Gastroesophageal sphincter (tissue), 3 donors: Measurements from ENCODE around the gene ITGA11.

Experiments used
- CTCF ChIP-seq, 4 experiments: fragments of 200-600 bp in 2 of 4; fragments of 450-650 bp in 2 of 4; sonication (generic) in 1 of 4; IDR thresholded peaks; one replicate each; pipeline ENCODE4 v1.5.1; 2017 to 2019; ENCODE audit warnings: antibody characterized with exemption in 4 of 4, mild to moderate bottlenecking in 2 of 4, moderate library complexity in 2 of 4
- POLR2A ChIP-seq, 2 donors: fragments of 450-650 bp; IDR thresholded peaks; one replicate each; pipeline ENCODE4 v1.6.1; 2017; ENCODE audit warnings: antibody characterized with exemption in 2 of 2, mild to moderate bottlenecking in 2 of 2, moderate library complexity in 1 of 2

- no peak for TF ChIP-seq CTCF (IDR thresholded peaks at IDR 0.05)
- no peak for TF ChIP-seq POLR2A (IDR thresholded peaks at IDR 0.05)
Observed at GRCh38 chr15:68466876-68467275, 34.9 kb upstream of the ITGA11 start.
